ENCODE results near the gene SAE1. TPM values are rescaled to one million over a fixed set of nuclear protein-coding genes. Genes with fewer than 3 reads are reported as not detected.
A peak's percentile ranks its signal among the peaks of the same experiment; 100 is the strongest.
"Not testable (repeated sequence)": the region's sequence is repeated elsewhere in the genome, so short reads cannot be mapped to it uniquely, and the experiment has no call there.

The SAE1 gene
- total and polyA plus RNA-seq, 2 donors from 2014 or later: 39.5 to 49.4 TPM

GRCh38 chr19:47134545-47134944, 3.9 kb downstream of the SAE1 start:
- H3K9ac ChIP-seq (ENCODE audit: low read length in 3 of 3): no peak overlapping the region

GRCh38 chr19:47135156-47135555, 4.5 kb downstream of the SAE1 start:
- Histone ChIP-seq H3K4me1 (ENCODE audit: control insufficient read depth in 2 of 3, insufficient read depth in 2 of 3, low read depth in 1 of 3, low read length in 3 of 3) (no peaks in the 10 kb centered on the region), H3K27ac (ENCODE audit: low read depth in 2 of 2, low read length in 2 of 2) (no peak overlapping the region), H3K9me3 (ENCODE audit: control insufficient read depth in 2 of 3, insufficient read depth in 1 of 3, low read length in 3 of 3) (no peaks in the 10 kb centered on the region), H3K36me3 (ENCODE audit: control insufficient read depth in 2 of 3, insufficient read depth in 3 of 3, low read length in 3 of 3) (no peaks in the 10 kb centered on the region), H3K9ac (ENCODE audit: low read length in 3 of 3) (no peak overlapping the region), H3K27me3 (ENCODE audit: control insufficient read depth, insufficient read depth, low read length) (no peaks in the 10 kb centered on the region), H3K4me3 (ENCODE audit: low read length in 3 of 3) (no peak overlapping the region)
- TF ChIP-seq CTCF (IDR thresholded peaks at IDR 0.05; ENCODE audit: borderline replicate concordance, extremely low read depth, insufficient read depth): no peak
- DNase-seq (no peak), FAIRE-seq (no peak)
- intact Hi-C loops (cut with DNase I): no loop called here

More at GRCh38 chr19:47134545-47134944, 3.9 kb downstream of the SAE1 start:
- Histone ChIP-seq H3K36me3 (ENCODE audit: control insufficient read depth in 2 of 3, insufficient read depth in 3 of 3, low read length in 3 of 3) (no peaks in the 10 kb centered on the region), H3K27ac (ENCODE audit: low read depth in 2 of 2, low read length in 2 of 2) (no peak overlapping the region), H3K27me3 (ENCODE audit: control insufficient read depth, insufficient read depth, low read length) (no peaks in the 10 kb centered on the region), H3K4me3 (ENCODE audit: low read length in 3 of 3) (no peak overlapping the region), H3K4me1 (ENCODE audit: control insufficient read depth in 2 of 3, insufficient read depth in 2 of 3, low read depth in 1 of 3, low read length in 3 of 3) (no peaks in the 10 kb centered on the region), H3K9me3 (ENCODE audit: control insufficient read depth in 2 of 3, insufficient read depth in 1 of 3, low read length in 3 of 3) (no peaks in the 10 kb centered on the region)
- no peak for TF ChIP-seq CTCF (IDR thresholded peaks at IDR 0.05; ENCODE audit: borderline replicate concordance, extremely low read depth, insufficient read depth)
- intact Hi-C loops (cut with DNase I): no loop called here
- DNase-seq: peak in 1 of 5 donors; percentile 65
- no peak for FAIRE-seq

GRCh38 chr19:47141252-47141651, 10.6 kb downstream of the SAE1 start:
- H3K4me1 ChIP-seq (ENCODE audit: control insufficient read depth in 2 of 3, insufficient read depth in 2 of 3, low read depth in 1 of 3, low read length in 3 of 3); H3K27ac ChIP-seq (ENCODE audit: low read depth in 2 of 2, low read length in 2 of 2); intact Hi-C loops (cut with DNase I); H3K9ac ChIP-seq (ENCODE audit: low read length in 3 of 3); FAIRE-seq; H3K36me3 ChIP-seq (ENCODE audit: control insufficient read depth in 2 of 3, insufficient read depth in 3 of 3, low read length in 3 of 3); H3K4me3 ChIP-seq (ENCODE audit: low read length in 3 of 3); H3K9me3 ChIP-seq (ENCODE audit: control insufficient read depth in 2 of 3, insufficient read depth in 1 of 3, low read length in 3 of 3); H3K27me3 ChIP-seq (ENCODE audit: control insufficient read depth, insufficient read depth, low read length): not testable (repeated sequence)
- peak in 3 of 5 donors; percentile 24 to 79 (median 59) for DNase-seq

- H3K27ac ChIP-seq (ENCODE audit: low read depth in 2 of 2, low read length in 2 of 2): no peak overlapping the region
- TF ChIP-seq CTCF (IDR thresholded peaks at IDR 0.05; ENCODE audit: borderline replicate concordance, extremely low read depth, insufficient read depth): no peak
- FAIRE-seq (no peak), DNase-seq (no peak)
- no peak overlapping the region for H3K9ac ChIP-seq (ENCODE audit: low read length in 3 of 3)
- no peaks in the 10 kb centered on the region for H3K27me3 ChIP-seq (ENCODE audit: control insufficient read depth, insufficient read depth, low read length)
- H3K4me3 ChIP-seq (ENCODE audit: low read length in 3 of 3): no peak overlapping the region
- intact Hi-C loops (cut with DNase I): no loop called here
- H3K9me3 ChIP-seq (ENCODE audit: control insufficient read depth in 2 of 3, insufficient read depth in 1 of 3, low read length in 3 of 3): no peaks in the 10 kb centered on the region
- H3K4me1 ChIP-seq (ENCODE audit: control insufficient read depth in 2 of 3, insufficient read depth in 2 of 3, low read depth in 1 of 3, low read length in 3 of 3): no peaks in the 10 kb centered on the region
- peaks cover 3 to 13% (median 5%) of the 10 kb centered on the region in 3 donors for H3K36me3 ChIP-seq (ENCODE audit: control insufficient read depth in 2 of 3, insufficient read depth in 3 of 3, low read length in 3 of 3)
These were observed 11.1 kb downstream of the SAE1 start for GRCh38 chr19:47141695-47142094.

Measured in kidney (tissue), 14 donors.